Upper lobe of left lung (tissue), 6 donors: Measurements from ENCODE around the gene SHOC2. TPM values are rescaled to one million over a fixed set of nuclear protein-coding genes. Genes with fewer than 3 reads are reported as not detected.

Experiments
- ATAC-seq, 2 donors: fragments of 200-7000 bp; cut with Tn5 transposase; one replicate each; pipeline ENCODE4 v1.9.1; 2022; ENCODE audit warnings: mild to moderate bottlenecking in 2 of 2, moderate library complexity in 2 of 2; ENCODE audit not compliant: low FRiP score in 2 of 2
- DNase-seq, 2 donors: peaks; one replicate each; pipeline ENCODE4 v3.0.0-alpha.2; 2019 to 2020
- H3K27ac ChIP-seq, 4 donors: fragments of 200-600 bp; sonication (generic); one replicate each; pipeline ENCODE4 v1.5.1; 2016 to 2019
- H3K27me3 ChIP-seq, 4 donors: fragments of 200-600 bp; sonication (generic); one replicate each; pipeline ENCODE4 v1.5.1; 2017 to 2019
- H3K36me3 ChIP-seq, 4 donors: fragments of 200-600 bp; sonication (generic); one replicate each; pipeline ENCODE4 v1.5.1; 2016 to 2019
- H3K4me1 ChIP-seq, 4 donors: fragments of 200-600 bp; sonication (generic); one replicate each; pipeline ENCODE4 v1.5.1; 2018 to 2019
- H3K4me3 ChIP-seq, 4 donors: fragments of 200-600 bp; sonication (generic); one replicate each; pipeline ENCODE4 v1.5.1; 2017 to 2019; ENCODE audit warnings: mild to moderate bottlenecking in 2 of 4, moderate library complexity in 1 of 4
- H3K9me3 ChIP-seq, 4 donors: fragments of 200-600 bp; sonication (generic); one replicate each; pipeline ENCODE4 v1.5.1; 2018 to 2019
- CTCF ChIP-seq, 6 experiments: fragments of 450-650 bp in 4 of 6; fragments of 200-600 bp in 2 of 6; sonication (generic) in 2 of 6; IDR thresholded peaks; one replicate each; pipeline ENCODE4 v1.5.1; 2016 to 2019; ENCODE audit warnings: antibody characterized with exemption in 6 of 6
- EP300 ChIP-seq, 4 donors: sonication (generic); formaldehyde crosslinking; IDR thresholded peaks; one replicate each; pipeline ENCODE4 v1.5.1; 2017; ENCODE audit warnings: antibody characterized with exemption in 4 of 4, control low read depth in 2 of 4
- POLR2A ChIP-seq, 4 donors: fragments of 450-650 bp; IDR thresholded peaks; one replicate each; pipeline ENCODE4 v1.5.1; 2016 to 2017; ENCODE audit warnings: antibody characterized with exemption in 4 of 4, mild to moderate bottlenecking in 2 of 4
- POLR2AphosphoS5 ChIP-seq, 2 donors: sonication (generic); formaldehyde crosslinking; IDR thresholded peaks; one replicate each; pipeline ENCODE4 v1.5.1; 2017; ENCODE audit warnings: antibody characterized with exemption in 2 of 2
- WGBS, 2 donors: methylation state at CpG; one replicate each; pipeline ENCODE4 v1.1.5; 2017 to 2018; 5-methylcytosine and 5-hydroxymethylcytosine counted together
- total RNA-seq, 6 donors: library from RNA; depleted of rRNA in 4 of 6; stranded (reverse); fragments of >200 nt in 4 of 6; gene quantifications; one replicate each; pipeline versions ENCODE4 v1.1.0 to v1.2.1, GENCODE V29; 2016 to 2021
- donor health status: DM: no; HTN: no; CAD: no; lungs with moderate emphysema.
- donor health status: DM: no; HTN: yes; CAD: no; lungs with severe emphysema.

The SHOC2 gene
- total RNA-seq, 6 donors from 2014 or later, result 24.2 to 117 (median 41.6) TPM

DNA sequence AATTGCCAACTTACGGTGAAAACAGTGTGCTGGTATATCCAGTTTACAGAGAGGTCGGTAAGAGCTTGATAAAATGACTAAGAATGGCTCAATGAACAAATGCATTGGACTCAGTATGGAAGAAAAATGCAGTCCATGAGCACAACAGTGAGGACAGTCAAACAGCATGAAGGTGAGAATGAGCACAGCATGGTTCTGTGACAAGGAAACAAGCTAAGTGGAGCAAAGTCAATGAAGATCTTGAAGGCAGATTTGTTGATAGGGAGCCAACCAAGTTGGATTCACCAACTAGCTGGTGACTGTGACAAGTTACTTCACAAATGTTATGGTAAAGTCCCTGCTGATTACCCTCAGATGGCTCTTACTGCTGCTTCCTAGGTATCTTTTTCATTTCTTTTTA lies 75.9 kb downstream of the SHOC2 start:
- H3K36me3 ChIP-seq, result peaks cover 0 to under 1% (median 0%) of the 10 kb centered on the region in 4 donors
- ATAC-seq (no peak), DNase-seq (no peak)
- TF ChIP-seq POLR2A (IDR thresholded peaks at IDR 0.05) (no peak), POLR2AphosphoS5 (IDR thresholded peaks at IDR 0.05) (no peak), CTCF (IDR thresholded peaks at IDR 0.05) (no peak), EP300 (IDR thresholded peaks at IDR 0.05) (no peak)
- H3K4me3 ChIP-seq, result no peak overlapping the region
- no peaks in the 10 kb centered on the region for H3K27me3 ChIP-seq
- no peaks in the 10 kb centered on the region for H3K4me1 ChIP-seq
- H3K27ac ChIP-seq, result no peak overlapping the region
- H3K9me3 ChIP-seq, result no peaks in the 10 kb centered on the region
- WGBS, 2 donors, result 83 to 88% methylated on average over 2 of the region's 2 CpGs

- H3K4me3 ChIP-seq, result no peak overlapping the region
- ATAC-seq (no peak), DNase-seq (no peak)
- H3K4me1 ChIP-seq, result no peaks in the 10 kb centered on the region
- H3K36me3 ChIP-seq, result peaks cover 0 to 7% (median 0%) of the 10 kb centered on the region in 4 donors
- no peak for TF ChIP-seq POLR2A (IDR thresholded peaks at IDR 0.05)
- TF ChIP-seq POLR2AphosphoS5 (IDR thresholded peaks at IDR 0.05), result no peak
- TF ChIP-seq CTCF (IDR thresholded peaks at IDR 0.05), result no peak
- TF ChIP-seq EP300 (IDR thresholded peaks at IDR 0.05), result no peak
- no peak overlapping the region for H3K27ac ChIP-seq
- H3K27me3 ChIP-seq, result no peaks in the 10 kb centered on the region
- H3K9me3 ChIP-seq, result no peaks in the 10 kb centered on the region
- 95% methylated on average over 6 of the region's 6 CpGs for WGBS, 2 donors
Measured at GRCh38 chr10:110996256-110996655, 76.9 kb downstream of the SHOC2 start.

DNA sequence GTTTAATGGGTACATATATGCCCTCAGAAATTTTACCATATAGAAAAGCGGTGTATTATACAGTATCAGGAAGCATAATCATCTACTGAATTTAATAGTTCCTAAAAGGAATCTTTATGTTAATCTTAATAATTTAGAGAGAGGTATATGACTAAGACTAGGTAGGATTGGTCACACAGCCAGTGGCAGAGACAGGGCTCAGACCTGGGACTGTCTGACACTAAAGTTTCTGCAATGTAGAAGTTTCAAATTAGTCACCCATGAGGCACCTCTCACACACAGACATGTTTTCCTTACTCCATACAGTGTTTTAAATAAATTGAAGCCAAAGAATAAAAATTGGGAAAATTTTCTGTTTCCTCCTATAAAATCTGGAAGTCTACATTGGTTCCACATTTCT lies 84.6 kb downstream of the SHOC2 start:
- no peak for TF ChIP-seq CTCF (IDR thresholded peaks at IDR 0.05)
- no peak for TF ChIP-seq POLR2A (IDR thresholded peaks at IDR 0.05)
- no peak for TF ChIP-seq POLR2AphosphoS5 (IDR thresholded peaks at IDR 0.05)
- no peak for TF ChIP-seq EP300 (IDR thresholded peaks at IDR 0.05)

DNA sequence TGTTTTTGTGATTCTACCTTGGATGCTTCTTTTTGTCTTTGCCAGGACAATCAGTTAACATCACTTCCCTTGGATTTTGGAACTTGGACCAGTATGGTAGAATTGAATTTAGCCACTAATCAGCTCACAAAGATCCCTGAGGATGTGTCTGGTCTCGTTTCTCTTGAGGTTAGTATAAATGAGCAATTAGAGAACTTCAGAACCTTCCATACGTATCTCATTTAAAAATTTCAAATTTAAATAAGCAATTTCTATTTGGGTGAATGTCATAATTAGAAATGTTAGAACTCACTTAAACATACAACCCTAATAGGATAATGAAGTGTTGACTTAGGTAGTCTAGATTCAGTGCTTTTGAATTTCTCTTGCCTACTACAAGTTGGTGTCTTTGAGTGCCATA lies 88.1 kb downstream of the SHOC2 start:
- TF ChIP-seq POLR2AphosphoS5 (IDR thresholded peaks at IDR 0.05), result no peak
- no peak for TF ChIP-seq CTCF (IDR thresholded peaks at IDR 0.05)
- TF ChIP-seq EP300 (IDR thresholded peaks at IDR 0.05), result no peak
- TF ChIP-seq POLR2A (IDR thresholded peaks at IDR 0.05), result no peak
- Histone ChIP-seq H3K36me3 (peaks cover 2 to 55% (median 15%) of the 10 kb centered on the region in 4 donors), H3K27me3 (no peaks in the 10 kb centered on the region), H3K4me1 (no peaks in the 10 kb centered on the region), H3K27ac (no peak overlapping the region), H3K9me3 (no peaks in the 10 kb centered on the region), H3K4me3 (no peak overlapping the region)
- DNase-seq, result no peak
- no peak for ATAC-seq
- WGBS, 2 donors, result 95 to 98% methylated on average over 2 of the region's 2 CpGs

More for the DNA sequence above, 84.6 kb downstream of the SHOC2 start:
- H3K27me3 ChIP-seq, result no peaks in the 10 kb centered on the region
- no peak overlapping the region for H3K4me3 ChIP-seq
- no peak overlapping the region for H3K27ac ChIP-seq
- H3K4me1 ChIP-seq, result no peaks in the 10 kb centered on the region
- ATAC-seq (no peak), DNase-seq (no peak)
- WGBS, 2 donors, result 91 to 94% methylated on average over 1 of the region's 1 CpG
- H3K36me3 ChIP-seq, result peaks cover 0 to 41% (median 4%) of the 10 kb centered on the region in 4 donors
- no peaks in the 10 kb centered on the region for H3K9me3 ChIP-seq

DNA sequence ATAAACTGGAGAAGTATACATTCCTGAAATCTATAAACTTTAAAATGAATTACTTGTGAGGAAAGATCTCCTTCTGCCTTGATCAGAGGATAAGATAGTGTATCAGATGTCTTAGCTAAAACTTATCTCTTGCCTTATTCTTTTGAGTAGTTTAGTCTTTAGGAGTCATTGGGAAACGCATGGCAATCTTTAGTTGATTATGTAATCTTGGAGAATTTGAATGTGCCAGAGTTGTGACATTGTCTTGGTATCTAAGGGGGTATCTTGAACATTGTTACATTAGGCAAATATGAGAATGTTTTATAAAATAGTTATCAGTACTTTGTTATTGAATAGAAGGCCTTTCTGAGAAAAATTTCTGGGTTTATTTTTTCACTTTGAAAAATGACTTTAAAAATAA lies 95.8 kb downstream of the SHOC2 start:
- Histone ChIP-seq H3K27me3 (no peaks in the 10 kb centered on the region), H3K4me1 (no peaks in the 10 kb centered on the region), H3K9me3 (no peaks in the 10 kb centered on the region), H3K4me3 (no peak overlapping the region), H3K27ac (no peak overlapping the region), H3K36me3 (peaks cover 2 to 25% (median 8%) of the 10 kb centered on the region in 4 donors)
- 65 to 71% methylated on average over 1 of the region's 1 CpG for WGBS, 2 donors
- ATAC-seq (no peak), DNase-seq (no peak)
- TF ChIP-seq EP300 (IDR thresholded peaks at IDR 0.05), result no peak
- no peak for TF ChIP-seq CTCF (IDR thresholded peaks at IDR 0.05)
- no peak for TF ChIP-seq POLR2A (IDR thresholded peaks at IDR 0.05)
- TF ChIP-seq POLR2AphosphoS5 (IDR thresholded peaks at IDR 0.05), result no peak
